HG02642 (cell line): ENCODE data around the gene CEP104.
A peak's percentile ranks its signal among the peaks of the same experiment; 100 is the strongest.

ENCODE experiments used
- ATAC-seq: cut with Tn5 transposase; IDR thresholded peaks from one replicate; pipeline ENCODE4 v1.9.1; 2021; ENCODE audit warnings: mild to moderate bottlenecking; ENCODE audit not compliant: unreplicated experiment, poor library complexity

CEP104 gene

GRCh38 chr1:3785045-3785444, 72.0 kb downstream of the CEP104 start:
- ATAC-seq: no peak

- ATAC-seq: no peak
Observed at GRCh38 chr1:3783651-3784474, 73.1 kb downstream of the CEP104 start.

GRCh38 chr1:3780901-3781300, 76.1 kb downstream of the CEP104 start:
- ATAC-seq: no peak

GRCh38 chr1:3779912-3780416, 77.0 kb downstream of the CEP104 start:
- no peak for ATAC-seq

GRCh38 chr1:3779265-3779911, 77.6 kb downstream of the CEP104 start:
- ATAC-seq: no peak

GRCh38 chr1:3778590-3779264, 78.3 kb downstream of the CEP104 start:
- no peak for ATAC-seq

- ATAC-seq: no peak
Observed at GRCh38 chr1:3777647-3778589, 79.1 kb downstream of the CEP104 start.

- no peak for ATAC-seq
Observed at GRCh38 chr1:3777078-3777547, 79.9 kb downstream of the CEP104 start.

- ATAC-seq: no peak
Observed at GRCh38 chr1:3776231-3776961, 80.6 kb downstream of the CEP104 start.

GRCh38 chr1:3775490-3776230, 81.4 kb downstream of the CEP104 start:
- no peak for ATAC-seq

GRCh38 chr1:3774946-3775489, 82.0 kb downstream of the CEP104 start:
- ATAC-seq: no peak

GRCh38 chr1:3774276-3774945, 82.6 kb downstream of the CEP104 start:
- no peak for ATAC-seq

GRCh38 chr1:3773572-3774275, 83.3 kb downstream of the CEP104 start:
- no peak for ATAC-seq

- peak; percentile 23 for ATAC-seq
Observed at GRCh38 chr1:3772715-3773571, 84.1 kb downstream of the CEP104 start, which contains the start of gene SMIM1. SMIM1 (plus strand) TSS chr1:3772749; CDS start chr1:3775374, 2,625 bp downstream.

- ATAC-seq: peak; percentile 43
Observed at GRCh38 chr1:3772027-3772714, 84.8 kb downstream of the CEP104 start.
